H1 (cell line): ENCODE results near the gene DHCR7. TPM values are rescaled to one million over a fixed set of nuclear protein-coding genes. Genes with fewer than 3 reads are reported as not detected.

ENCODE experiments used
- CTCF ChIA-PET: fragments of 300-600 bp; sonication (Branson Sonifier 250); formaldehyde crosslinking; loops from one replicate; lab custom pipeline; 2021; ENCODE audit not compliant: partially characterized antibody; lab: Charles Lee
- POLR2A ChIA-PET: fragments of 300-600 bp; sonication (Branson Sonifier 250); formaldehyde crosslinking; loops from one replicate; lab custom pipeline; 2021; ENCODE audit warnings: inconsistent platforms; ENCODE audit not compliant: partially characterized antibody; lab: Charles Lee
- DNase-seq, 2 experiments: peaks; one replicate each; pipeline versions ENCODE4 v3.0.0 to v3.0.0-alpha.2; 2010 to 2022; ENCODE audit warnings: low spot score in 2 of 2, low read depth in 1 of 2, mixed read lengths in 1 of 2
- FAIRE-seq: peaks from 2 replicates; lab custom pipeline; 2011; peaks lifted over from hg19 to GRCh38; lab: Jason Lieb, UNC
- H2AFZ ChIP-seq: 2 replicates; pipeline ENCODE4 v1.8.1; 2012; ENCODE audit warnings: low read length, inconsistent platforms
- H2AK5ac ChIP-seq: 2 replicates; pipeline ENCODE4 v1.6.1; 2013; ENCODE audit warnings: low read depth, low read length
- H2BK120ac ChIP-seq: replicated peaks from 2 replicates; pipeline ENCODE3; 2013; ENCODE audit warnings: low read depth, low read length, inconsistent platforms
- H2BK12ac ChIP-seq: 2 replicates; pipeline ENCODE4 v1.6.1; 2013; ENCODE audit warnings: low read depth, low read length
- H2BK15ac ChIP-seq: 2 replicates; pipeline ENCODE4 v1.6.1; 2013; ENCODE audit warnings: low read length
- H2BK20ac ChIP-seq: 2 replicates; pipeline ENCODE4 v1.6.1; 2013; ENCODE audit warnings: low read length
- H2BK5ac ChIP-seq: 2 replicates; pipeline ENCODE4 v1.6.1; 2013; ENCODE audit warnings: low read depth, low read length
- H3K14ac ChIP-seq: 2 replicates; pipeline ENCODE4 v1.6.1; 2013; ENCODE audit warnings: inconsistent platforms; ENCODE audit not compliant: insufficient read length
- H3K18ac ChIP-seq: 2 replicates; pipeline ENCODE4 v1.6.1; 2013; ENCODE audit warnings: low read length; ENCODE audit errors: extremely low read depth
- H3K23ac ChIP-seq: 2 replicates; pipeline ENCODE4 v1.6.1; 2013; ENCODE audit warnings: inconsistent platforms; ENCODE audit not compliant: insufficient read length
- H3K23me2 ChIP-seq: 2 replicates; pipeline ENCODE4 v1.6.1; 2013; ENCODE audit warnings: low read depth, low read length
- H3K27ac ChIP-seq: 2 replicates; pipeline ENCODE4 v1.6.1; 2011; ENCODE audit warnings: low read depth, low read length, inconsistent platforms
- H3K27me3 ChIP-seq, 4 experiments: replicated peaks in 1 of 4; 1 replicate in 1 of 4; 2 replicates in 3 of 4; pipeline versions ENCODE4 v1.6.1 to v1.8.1; 2011 to 2013; ENCODE audit warnings: low read length in 3 of 4, mild to moderate bottlenecking in 3 of 4, inconsistent platforms in 2 of 4, mixed read lengths in 2 of 4, moderate library complexity in 1 of 4; ENCODE audit not compliant: control insufficient read depth in 3 of 4, insufficient read depth in 3 of 4; ENCODE audit errors: extremely low read depth in 1 of 4
- H3K36me3 ChIP-seq, 4 experiments: 2 replicates each; pipeline versions ENCODE4 v1.6.1 to v1.8.1; 2011 to 2013; ENCODE audit warnings: mild to moderate bottlenecking in 4 of 4, low read length in 3 of 4, moderate library complexity in 2 of 4, control low read depth in 1 of 4, inconsistent platforms in 1 of 4; ENCODE audit not compliant: insufficient read depth in 4 of 4, control insufficient read depth in 2 of 4
- H3K4ac ChIP-seq: replicated peaks from 2 replicates; pipeline ENCODE3; 2013; ENCODE audit warnings: low read length, low read depth, mixed read lengths, inconsistent platforms; ENCODE audit not compliant: insufficient read length
- H3K4me1 ChIP-seq, 4 experiments: replicated peaks in 1 of 4; 1 replicate in 1 of 4; 2 replicates in 3 of 4; pipeline versions ENCODE4 v1.6.1 to v1.8.1; 2011 to 2013; ENCODE audit warnings: low read length in 3 of 4, inconsistent platforms in 2 of 4, mixed read lengths in 1 of 4; ENCODE audit not compliant: insufficient read depth in 4 of 4, control insufficient read depth in 3 of 4
- H3K4me2 ChIP-seq, 2 experiments: 2 replicates each; pipeline versions ENCODE4 v1.6.1 to v1.8.1; 2011 to 2013; ENCODE audit warnings: low read depth in 2 of 2, low read length in 2 of 2, control low read depth in 1 of 2, inconsistent platforms in 1 of 2, mild to moderate bottlenecking in 1 of 2; ENCODE audit not compliant: insufficient read depth in 1 of 2
- H3K4me3 ChIP-seq, 4 experiments: fragments of 200-600, 300-600 bp in 1 of 4; sonication (generic), shearing (Covaris generic), sonication (Bioruptor Twin) in 1 of 4; 2 replicates each; pipeline versions ENCODE4 v1.5.1 to v1.8.1; 2011 to 2016; ENCODE audit warnings: low read length in 4 of 4, low read depth in 3 of 4, control low read depth in 2 of 4, inconsistent platforms in 2 of 4, mild to moderate bottlenecking in 2 of 4, mixed read lengths in 1 of 4, moderate library complexity in 1 of 4; ENCODE audit not compliant: insufficient read depth in 2 of 4; ENCODE audit errors: extremely low read depth in 1 of 4
- H3K56ac ChIP-seq: replicated peaks from 2 replicates; pipeline ENCODE3; 2013; ENCODE audit warnings: low read depth, mild to moderate bottlenecking, mixed read lengths, low read length, inconsistent platforms; ENCODE audit not compliant: insufficient read length
- H3K79me1 ChIP-seq: 2 replicates; pipeline ENCODE4 v1.6.1; 2013; ENCODE audit warnings: low read depth, low read length, control low read depth
- H3K79me2 ChIP-seq, 2 experiments: 2 replicates each; pipeline versions ENCODE4 v1.6.1 to v1.8.1; 2012 to 2013; ENCODE audit warnings: low read length in 2 of 2, mild to moderate bottlenecking in 2 of 2, inconsistent platforms in 1 of 2; ENCODE audit not compliant: insufficient read depth in 2 of 2, control insufficient read depth in 1 of 2
- H3K9ac ChIP-seq, 4 experiments: replicated peaks in 1 of 4; 1 replicate in 1 of 4; 2 replicates in 3 of 4; pipeline versions ENCODE4 v1.6.1 to v1.8.1; 2011 to 2013; ENCODE audit warnings: low read depth in 3 of 4, low read length in 3 of 4, control low read depth in 2 of 4, mild to moderate bottlenecking in 2 of 4, moderate library complexity in 2 of 4, inconsistent platforms in 1 of 4; ENCODE audit errors: extremely low read depth in 1 of 4
- H3K9me3 ChIP-seq, 2 experiments: 2 replicates each; pipeline versions ENCODE4 v1.6.1 to v1.8.1; 2012 to 2013; ENCODE audit warnings: mild to moderate bottlenecking in 2 of 2, moderate library complexity in 2 of 2, control low read depth in 1 of 2, inconsistent platforms in 1 of 2, low read depth in 1 of 2, low read length in 1 of 2, mixed read lengths in 1 of 2; ENCODE audit not compliant: insufficient read depth in 2 of 2
- H4K20me1 ChIP-seq, 2 experiments: replicated peaks in 1 of 2; 2 replicates each; pipeline versions ENCODE3 to v1.8.1; 2011 to 2013; ENCODE audit warnings: inconsistent platforms in 2 of 2, low read length in 2 of 2, mild to moderate bottlenecking in 1 of 2; ENCODE audit not compliant: insufficient read depth in 2 of 2, control insufficient read depth in 1 of 2
- H4K5ac ChIP-seq: 2 replicates; pipeline ENCODE4 v1.6.1; 2013; ENCODE audit warnings: low read length, low read depth, mixed read lengths, inconsistent platforms; ENCODE audit not compliant: insufficient read length
- H4K8ac ChIP-seq: 2 replicates; pipeline ENCODE4 v1.8.0; 2013; ENCODE audit warnings: mild to moderate bottlenecking, moderate library complexity, low read length, inconsistent platforms; ENCODE audit not compliant: insufficient read depth; ENCODE audit errors: extremely low read depth
- H4K91ac ChIP-seq: replicated peaks from 2 replicates; pipeline ENCODE3; 2013; ENCODE audit warnings: low read length, mixed read lengths, inconsistent platforms; ENCODE audit not compliant: insufficient read length
- CHD1 ChIP-seq: IDR thresholded peaks from 2 replicates; pipeline ENCODE4 v1.6.1; 2012; ENCODE audit warnings: low read depth, low read length, improper control_type of control experiment
- CHD2 ChIP-seq: IDR thresholded peaks from 2 replicates; pipeline ENCODE4 v1.6.1; 2012; ENCODE audit warnings: low read length, improper control_type of control experiment
- CTCF ChIP-seq, 3 experiments: IDR thresholded peaks; 1 replicate in 2 of 3; 2 replicates in 1 of 3; pipeline versions ENCODE4 v1.5.1 to v1.6.1; 2011; ENCODE audit warnings: low read length in 3 of 3, mild to moderate bottlenecking in 3 of 3, inconsistent platforms in 2 of 3, low read depth in 1 of 3, moderate library complexity in 1 of 3; ENCODE audit not compliant: insufficient read depth in 1 of 3; ENCODE audit errors: control extremely low read depth in 1 of 3
- SP4 ChIP-seq: IDR thresholded peaks from 2 replicates; pipeline ENCODE4 v1.6.1; 2012; ENCODE audit warnings: low read length, inconsistent platforms
- TAF1 ChIP-seq: IDR thresholded peaks from 2 replicates; pipeline ENCODE4 v1.6.1; 2011; ENCODE audit warnings: mild to moderate bottlenecking, low read depth, low read length
- USF2 ChIP-seq: IDR thresholded peaks from 2 replicates; pipeline ENCODE4 v1.6.1; 2011; ENCODE audit warnings: low read length, improper control_type of control experiment
- WGBS, 2 experiments: shearing (Covaris generic) in 1 of 2; methylation state at CpG; one replicate each; pipeline versions ENCODE4 v1.1.6 to v1.1.7; 2013 to 2015; ENCODE audit warnings: low lambda C conversion rate in 2 of 2, mixed read lengths in 2 of 2, inconsistent platforms in 1 of 2, low coverage in 1 of 2, missing lambda C conversion rate in 1 of 2; ENCODE audit not compliant: insufficient replicate concordance in 2 of 2, insufficient coverage in 1 of 2, insufficient read length in 1 of 2; ENCODE audit errors: extremely low coverage in 1 of 2, missing lambda C conversion rate in 1 of 2; 5-methylcytosine and 5-hydroxymethylcytosine counted together
- polyA plus RNA-seq, 7 experiments: library from polyadenylated mRNA; depleted of rRNA in 3 of 7; stranded (reverse) in 5 of 7; unstranded in 2 of 7; fragments of >200 nt in 5 of 7; fragments of 200-250 nt in 2 of 7; gene quantifications; 1 replicate in 5 of 7; 2 replicates in 1 of 7; 4 replicates in 1 of 7; pipeline versions ENCODE4 v1.2.1 to v1.2.3, GENCODE V29; 2011 to 2013; ENCODE audit warnings: missing spikeins in 2 of 7, mixed read lengths in 2 of 7
- total RNA-seq: library from RNA; stranded (reverse); fragmentation: NEBNext Ultra II Directional; extraction: Animal tissue kit (Norgen Biotek cat#: 25700); gene quantifications from 2 replicates; pipeline ENCODE4 v1.2.1, GENCODE V29; 2021

The DHCR7 gene
- total and polyA plus RNA-seq, 2 of the 8 experiments (the other 6 are each of a cell fraction or from before 2014, with no cell fraction given) = 144 to 157 TPM

- Histone ChIP-seq H3K18ac (no peak overlapping the region), H4K91ac (no peak overlapping the region), H3K4me2 (no peak overlapping the region), H3K27ac (no peak overlapping the region), H3K23ac (no peak overlapping the region), H2BK20ac (no peak overlapping the region), H3K79me1 (no peaks in the 10 kb centered on the region), H3K36me3 (peaks cover 4 to 14% (median 10%) of the 10 kb centered on the region in 4 experiments; a peak in 6 of 8 replicates), H4K8ac (no peak overlapping the region), H3K56ac (no peak overlapping the region), H3K4me1 (peaks cover 0 to 3% (median 0%) of the 10 kb centered on the region in 4 experiments; a peak in 1 of 7 replicates), H4K5ac (no peak overlapping the region), H4K20me1 (peaks cover 3 to 11% of the 10 kb centered on the region in 2 experiments), H2BK5ac (no peak overlapping the region), H2AFZ (no peak overlapping the region), H2AK5ac (no peak overlapping the region), H3K79me2 (no peaks in the 10 kb centered on the region), H2BK12ac (no peak overlapping the region), H3K14ac (no peak overlapping the region), H3K9me3 (no peaks in the 10 kb centered on the region), H2BK15ac (no peak overlapping the region), H3K23me2 (no peaks in the 10 kb centered on the region), H3K27me3 (no peaks in the 10 kb centered on the region), H2BK120ac (no peak overlapping the region), H3K4ac (no peak overlapping the region), H3K4me3 (no peak overlapping the region), H3K9ac (no peak overlapping the region)
- TF ChIP-seq CHD1 (no peak), USF2 (no peak), TAF1 (no peak), CHD2 (no peak), CTCF (IDR thresholded peaks at IDR 0.05; ENCODE audit: control extremely low read depth in 1 of 3, insufficient read depth in 1 of 3, low read depth in 1 of 3, low read length in 3 of 3) (no peak), SP4 (no peak)
- DNase-seq = no peak
- 82% methylated on average over 9 of the region's 9 CpGs; no CpG with 5 or more reads in 1 of the 2 experiments for WGBS, 2 experiments
- ChIA-PET POLR2A (no interaction called here), CTCF (no interaction called here)
- FAIRE-seq = no peak
Observed at GRCh38 chr11:71461696-71462095, 13.5 kb upstream of the DHCR7 start.
